HepG2 (cell line): ENCODE results near the gene NAA16. TPM values are rescaled to one million over a fixed set of nuclear protein-coding genes. Genes with fewer than 3 reads are reported as not detected.

Source experiments
- AGO2 ChIP-seq: fragments of 200-400 bp; formaldehyde crosslinking; optimal IDR thresholded peaks from 2 replicates; pipeline ENCODE3; 2017; ENCODE audit warnings: mild to moderate bottlenecking, low read depth, low read length, moderate library complexity
- FOXA1 ChIP-seq, 2 experiments: fragments of 450-650 bp in 1 of 2; sonication (generic) in 1 of 2; formaldehyde crosslinking in 1 of 2; IDR thresholded peaks; 2 replicates each; pipeline versions ENCODE4 v1.4.0 to v1.6.1; 2016 to 2020; ENCODE audit warnings: missing genetic modification reagents in 1 of 2
- HHEX ChIP-seq: IDR thresholded peaks from 2 replicates; pipeline ENCODE4 v1.6.1; 2016; ENCODE audit warnings: control low read depth
- HOXA9 ChIP-seq: sonication (generic); formaldehyde crosslinking; IDR thresholded peaks from 2 replicates; pipeline ENCODE4 v1.8.1; 2022; ENCODE audit warnings: missing genetic modification reagents, mild to moderate bottlenecking, moderate library complexity, borderline replicate concordance
- NR1H2 ChIP-seq: sonication (generic); formaldehyde crosslinking; IDR thresholded peaks from 2 replicates; pipeline ENCODE4 v1.8.1; 2022; ENCODE audit warnings: low read depth, missing genetic modification reagents, borderline replicate concordance
- PCBP1 ChIP-seq: fragments of 200-400 bp; formaldehyde crosslinking; IDR thresholded peaks from 2 replicates; pipeline ENCODE4 v1.6.1; 2017; ENCODE audit warnings: mild to moderate bottlenecking, low read depth, low read length, borderline replicate concordance
- RARA ChIP-seq: IDR thresholded peaks from 2 replicates; pipeline ENCODE4 v1.6.1; 2016; ENCODE audit warnings: missing genetic modification reagents, missing compliant biosample characterization
- RCOR2 ChIP-seq: IDR thresholded peaks from 2 replicates; pipeline ENCODE4 v1.6.1; 2016; ENCODE audit warnings: missing biosample characterization, missing genetic modification reagents
- SAP130 ChIP-seq: IDR thresholded peaks from 2 replicates; pipeline ENCODE4 v1.6.1; 2016; ENCODE audit warnings: low read depth
- WIZ ChIP-seq: sonication (generic); formaldehyde crosslinking; IDR thresholded peaks from 2 replicates; pipeline ENCODE4 v1.5.1; 2020; ENCODE audit warnings: mild to moderate bottlenecking, missing genetic modification reagents
- ZFY ChIP-seq: sonication (generic); formaldehyde crosslinking; IDR thresholded peaks from 2 replicates; pipeline ENCODE4 v1.4.0; 2020; ENCODE audit warnings: missing genetic modification reagents
- ZNF432 ChIP-seq: sonication (generic); formaldehyde crosslinking; IDR thresholded peaks from 2 replicates; pipeline ENCODE4 v1.5.0; 2020; ENCODE audit warnings: missing genetic modification reagents, mild to moderate bottlenecking, borderline replicate concordance
- ZNF607 ChIP-seq: sonication (generic); formaldehyde crosslinking; IDR thresholded peaks from 2 replicates; pipeline ENCODE4 v1.5.1; 2020; ENCODE audit warnings: missing genetic modification reagents, mild to moderate bottlenecking, borderline replicate concordance
- polyA plus RNA-seq, 8 experiments: library from polyadenylated mRNA; depleted of rRNA in 3 of 8; stranded (reverse) in 7 of 8; unstranded in 1 of 8; fragments of >200 nt; fragmentation: Illumina TruSeq in 4 of 8; extraction: Trizol in 4 of 8; gene quantifications; 2 replicates each; pipeline versions ENCODE4 v1.2.1 to v1.2.3, GENCODE V29; 2011 to 2016; ENCODE audit warnings: low read depth in 4 of 8, missing spikeins in 1 of 8, mixed read lengths in 1 of 8; ENCODE audit not compliant: insufficient read depth in 1 of 8
- total RNA-seq, 5 experiments: library from RNA; depleted of rRNA; stranded (reverse); fragments of >200 nt; fragmentation: Illumina TruSeq; extraction: Trizol; gene quantifications; 2 replicates each; pipeline ENCODE4 v1.2.3, GENCODE V29; 2016; ENCODE audit warnings: low read depth in 1 of 5
- TF ChIP-seq, protein P1 (sequence below): sonication (generic); formaldehyde crosslinking; IDR thresholded peaks from 2 replicates; pipeline ENCODE4 v1.5.0; 2020; ENCODE audit warnings: mild to moderate bottlenecking, missing genetic modification reagents
- TF ChIP-seq, protein P2 (sequence below): sonication (generic); formaldehyde crosslinking; IDR thresholded peaks from 2 replicates; pipeline ENCODE4 v1.5.1; 2020; ENCODE audit warnings: missing genetic modification reagents, mild to moderate bottlenecking, borderline replicate concordance
- TF ChIP-seq, protein P3 (sequence below): IDR thresholded peaks from 2 replicates; pipeline ENCODE4 v1.6.1; 2016; ENCODE audit warnings: mild to moderate bottlenecking
- TF ChIP-seq, protein P4 (sequence below): sonication (generic); formaldehyde crosslinking; IDR thresholded peaks from 2 replicates; pipeline ENCODE4 v1.5.1; 2020; ENCODE audit warnings: mild to moderate bottlenecking, missing genetic modification reagents, moderate library complexity
- TF ChIP-seq, protein P5 (sequence below): sonication (generic); formaldehyde crosslinking; IDR thresholded peaks from 2 replicates; pipeline ENCODE4 v1.5.1; 2020; ENCODE audit warnings: mild to moderate bottlenecking, missing genetic modification reagents, moderate library complexity

NAA16 gene
- total and polyA plus RNA-seq, 2 of the 13 experiments (the other 11 are each of a cell fraction or from before 2014, with no cell fraction given): 9.2 to 15.1 TPM

DNA sequence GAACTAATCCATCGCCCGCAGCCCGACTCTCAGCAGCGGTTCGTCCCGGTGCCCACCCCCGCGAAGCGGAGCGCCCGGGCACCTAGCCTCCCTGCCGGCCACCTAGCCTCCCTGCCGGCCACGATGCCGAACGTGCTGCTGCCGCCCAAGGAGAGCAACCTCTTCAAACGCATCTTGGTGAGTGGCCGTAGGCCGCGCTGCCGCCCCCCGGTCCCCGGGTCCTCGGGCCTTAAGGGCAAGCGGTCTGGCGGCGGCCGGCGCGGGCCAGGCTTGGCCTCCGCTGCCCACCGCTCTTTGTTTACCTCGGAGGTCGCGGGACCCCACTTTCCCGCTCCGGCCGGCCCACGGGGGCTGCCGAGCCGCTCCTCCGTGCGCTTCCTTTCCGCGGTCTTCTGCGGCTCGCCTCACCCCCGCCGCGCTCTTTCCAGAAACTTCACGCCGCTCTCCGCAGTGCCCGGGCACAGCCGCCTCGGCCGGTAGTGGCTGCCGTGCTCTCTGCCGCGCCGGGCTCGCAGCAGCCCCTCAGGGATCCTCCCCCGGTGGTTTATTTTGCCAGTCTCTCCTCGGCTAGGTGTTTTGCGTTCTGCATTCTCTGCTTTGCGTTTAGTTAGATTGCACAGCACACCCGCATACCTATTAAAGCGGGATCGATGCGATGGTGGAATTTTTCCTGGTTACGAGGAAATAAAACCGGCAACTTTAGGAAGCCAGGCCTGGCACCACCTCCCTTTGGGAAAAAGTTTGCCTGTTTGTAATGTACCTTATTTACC is 524 bp downstream of the NAA16 start (continued):
- TF ChIP-seq, protein P1, sequence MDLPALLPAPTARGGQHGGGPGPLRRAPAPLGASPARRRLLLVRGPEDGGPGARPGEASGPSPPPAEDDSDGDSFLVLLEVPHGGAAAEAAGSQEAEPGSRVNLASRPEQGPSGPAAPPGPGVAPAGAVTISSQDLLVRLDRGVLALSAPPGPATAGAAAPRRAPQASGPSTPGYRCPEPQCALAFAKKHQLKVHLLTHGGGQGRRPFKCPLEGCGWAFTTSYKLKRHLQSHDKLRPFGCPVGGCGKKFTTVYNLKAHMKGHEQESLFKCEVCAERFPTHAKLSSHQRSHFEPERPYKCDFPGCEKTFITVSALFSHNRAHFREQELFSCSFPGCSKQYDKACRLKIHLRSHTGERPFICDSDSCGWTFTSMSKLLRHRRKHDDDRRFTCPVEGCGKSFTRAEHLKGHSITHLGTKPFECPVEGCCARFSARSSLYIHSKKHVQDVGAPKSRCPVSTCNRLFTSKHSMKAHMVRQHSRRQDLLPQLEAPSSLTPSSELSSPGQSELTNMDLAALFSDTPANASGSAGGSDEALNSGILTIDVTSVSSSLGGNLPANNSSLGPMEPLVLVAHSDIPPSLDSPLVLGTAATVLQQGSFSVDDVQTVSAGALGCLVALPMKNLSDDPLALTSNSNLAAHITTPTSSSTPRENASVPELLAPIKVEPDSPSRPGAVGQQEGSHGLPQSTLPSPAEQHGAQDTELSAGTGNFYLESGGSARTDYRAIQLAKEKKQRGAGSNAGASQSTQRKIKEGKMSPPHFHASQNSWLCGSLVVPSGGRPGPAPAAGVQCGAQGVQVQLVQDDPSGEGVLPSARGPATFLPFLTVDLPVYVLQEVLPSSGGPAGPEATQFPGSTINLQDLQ (CRISPR knock-in tag): peak; percentile 87; the same call in 1 of the 2 replicates
- TF ChIP-seq PCBP1: 0 out of 2 replicates have a peak, but pooled peaks have one; percentile 19
- TF ChIP-seq HOXA9: 0 out of 2 replicates have a peak, but pooled peaks have one; percentile 59
- peak; percentile 79 for TF ChIP-seq AGO2
- TF ChIP-seq, protein P2, sequence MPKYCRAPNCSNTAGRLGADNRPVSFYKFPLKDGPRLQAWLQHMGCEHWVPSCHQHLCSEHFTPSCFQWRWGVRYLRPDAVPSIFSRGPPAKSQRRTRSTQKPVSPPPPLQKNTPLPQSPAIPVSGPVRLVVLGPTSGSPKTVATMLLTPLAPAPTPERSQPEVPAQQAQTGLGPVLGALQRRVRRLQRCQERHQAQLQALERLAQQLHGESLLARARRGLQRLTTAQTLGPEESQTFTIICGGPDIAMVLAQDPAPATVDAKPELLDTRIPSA (CRISPR knock-in tag): 0 out of 2 replicates have a peak, but pooled peaks have one; percentile 35
- peak; percentile 76; the same call in 1 of the 2 replicates for TF ChIP-seq ZNF607 (CRISPR knock-in tag)
- TF ChIP-seq SAP130 (CRISPR knock-in tag): peak; percentile 28; the same call in 1 of the 2 replicates
- TF ChIP-seq, protein P3, sequence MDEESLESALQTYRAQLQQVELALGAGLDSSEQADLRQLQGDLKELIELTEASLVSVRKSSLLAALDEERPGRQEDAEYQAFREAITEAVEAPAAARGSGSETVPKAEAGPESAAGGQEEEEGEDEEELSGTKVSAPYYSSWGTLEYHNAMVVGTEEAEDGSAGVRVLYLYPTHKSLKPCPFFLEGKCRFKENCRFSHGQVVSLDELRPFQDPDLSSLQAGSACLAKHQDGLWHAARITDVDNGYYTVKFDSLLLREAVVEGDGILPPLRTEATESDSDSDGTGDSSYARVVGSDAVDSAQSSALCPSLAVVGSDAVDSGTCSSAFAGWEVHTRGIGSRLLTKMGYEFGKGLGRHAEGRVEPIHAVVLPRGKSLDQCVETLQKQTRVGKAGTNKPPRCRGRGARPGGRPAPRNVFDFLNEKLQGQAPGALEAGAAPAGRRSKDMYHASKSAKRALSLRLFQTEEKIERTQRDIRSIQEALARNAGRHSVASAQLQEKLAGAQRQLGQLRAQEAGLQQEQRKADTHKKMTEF (CRISPR knock-in tag): peak; percentile 62; the same call in 1 of the 2 replicates
- TF ChIP-seq RCOR2: no peak
- TF ChIP-seq, protein P4, sequence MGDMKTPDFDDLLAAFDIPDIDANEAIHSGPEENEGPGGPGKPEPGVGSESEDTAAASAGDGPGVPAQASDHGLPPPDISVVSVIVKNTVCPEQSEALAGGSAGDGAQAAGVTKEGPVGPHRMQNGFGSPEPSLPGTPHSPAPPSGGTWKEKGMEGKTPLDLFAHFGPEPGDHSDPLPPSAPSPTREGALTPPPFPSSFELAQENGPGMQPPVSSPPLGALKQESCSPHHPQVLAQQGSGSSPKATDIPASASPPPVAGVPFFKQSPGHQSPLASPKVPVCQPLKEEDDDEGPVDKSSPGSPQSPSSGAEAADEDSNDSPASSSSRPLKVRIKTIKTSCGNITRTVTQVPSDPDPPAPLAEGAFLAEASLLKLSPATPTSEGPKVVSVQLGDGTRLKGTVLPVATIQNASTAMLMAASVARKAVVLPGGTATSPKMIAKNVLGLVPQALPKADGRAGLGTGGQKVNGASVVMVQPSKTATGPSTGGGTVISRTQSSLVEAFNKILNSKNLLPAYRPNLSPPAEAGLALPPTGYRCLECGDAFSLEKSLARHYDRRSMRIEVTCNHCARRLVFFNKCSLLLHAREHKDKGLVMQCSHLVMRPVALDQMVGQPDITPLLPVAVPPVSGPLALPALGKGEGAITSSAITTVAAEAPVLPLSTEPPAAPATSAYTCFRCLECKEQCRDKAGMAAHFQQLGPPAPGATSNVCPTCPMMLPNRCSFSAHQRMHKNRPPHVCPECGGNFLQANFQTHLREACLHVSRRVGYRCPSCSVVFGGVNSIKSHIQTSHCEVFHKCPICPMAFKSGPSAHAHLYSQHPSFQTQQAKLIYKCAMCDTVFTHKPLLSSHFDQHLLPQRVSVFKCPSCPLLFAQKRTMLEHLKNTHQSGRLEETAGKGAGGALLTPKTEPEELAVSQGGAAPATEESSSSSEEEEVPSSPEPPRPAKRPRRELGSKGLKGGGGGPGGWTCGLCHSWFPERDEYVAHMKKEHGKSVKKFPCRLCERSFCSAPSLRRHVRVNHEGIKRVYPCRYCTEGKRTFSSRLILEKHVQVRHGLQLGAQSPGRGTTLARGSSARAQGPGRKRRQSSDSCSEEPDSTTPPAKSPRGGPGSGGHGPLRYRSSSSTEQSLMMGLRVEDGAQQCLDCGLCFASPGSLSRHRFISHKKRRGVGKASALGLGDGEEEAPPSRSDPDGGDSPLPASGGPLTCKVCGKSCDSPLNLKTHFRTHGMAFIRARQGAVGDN (CRISPR knock-in tag): peak; percentile 80
- TF ChIP-seq ZNF432 (CRISPR knock-in tag): no peak
- peak; percentile 74 for TF ChIP-seq ZFY (CRISPR knock-in tag)
- TF ChIP-seq RARA (CRISPR knock-in tag): no peak
- TF ChIP-seq NR1H2 (CRISPR knock-in tag): 0 out of 2 replicates have a peak, but pooled peaks have one; percentile 12
- TF ChIP-seq, protein P5, sequence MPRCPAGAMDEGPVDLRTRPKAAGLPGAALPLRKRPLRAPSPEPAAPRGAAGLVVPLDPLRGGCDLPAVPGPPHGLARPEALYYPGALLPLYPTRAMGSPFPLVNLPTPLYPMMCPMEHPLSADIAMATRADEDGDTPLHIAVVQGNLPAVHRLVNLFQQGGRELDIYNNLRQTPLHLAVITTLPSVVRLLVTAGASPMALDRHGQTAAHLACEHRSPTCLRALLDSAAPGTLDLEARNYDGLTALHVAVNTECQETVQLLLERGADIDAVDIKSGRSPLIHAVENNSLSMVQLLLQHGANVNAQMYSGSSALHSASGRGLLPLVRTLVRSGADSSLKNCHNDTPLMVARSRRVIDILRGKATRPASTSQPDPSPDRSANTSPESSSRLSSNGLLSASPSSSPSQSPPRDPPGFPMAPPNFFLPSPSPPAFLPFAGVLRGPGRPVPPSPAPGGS: 0 out of 2 replicates have a peak, but pooled peaks have one; percentile 30
- TF ChIP-seq WIZ (CRISPR knock-in tag): 0 out of 2 replicates have a peak, but pooled peaks have one; percentile 70
- TF ChIP-seq FOXA1 (IDR thresholded peaks at IDR 0.05): no peak
- peak; percentile 21; the same call in 1 of the 2 replicates for TF ChIP-seq FOXA1 (CRISPR knock-in tag; IDR thresholded peaks at IDR 0.05)
- TF ChIP-seq HHEX (CRISPR knock-in tag): no peak
